ENCODE results near the gene DPH7.

DNA sequence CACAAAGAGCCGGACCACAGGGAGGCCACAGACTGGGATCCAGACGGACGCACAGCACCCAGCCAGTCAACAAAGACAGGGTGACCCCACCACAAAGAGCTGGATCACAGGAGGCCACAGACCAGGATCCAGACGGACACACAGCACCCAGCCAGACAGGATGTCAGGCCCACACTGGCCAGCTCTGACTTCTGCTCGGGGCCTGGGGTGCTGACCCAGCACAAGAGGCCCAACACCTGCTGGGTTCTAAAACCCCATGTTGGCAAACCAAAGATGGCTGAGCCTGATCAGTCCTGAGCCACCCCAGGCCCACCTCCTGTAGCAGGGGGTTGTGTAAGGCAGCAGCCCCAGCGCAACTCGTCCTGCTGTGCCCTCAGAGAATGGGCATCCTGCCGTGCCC lies 5.2 kb upstream of the DPH7 start:
- TF ChIP-seq CTCF (IDR thresholded peaks at IDR 0.05; ENCODE audit: low read depth, low read length, missing input control), result no peak
- no peak for TF ChIP-seq REST (IDR thresholded peaks at IDR 0.05)
- no peak for TF ChIP-seq RAD21 (IDR thresholded peaks at IDR 0.05)
- TF ChIP-seq ATF3 (IDR thresholded peaks at IDR 0.05), result no peak
- TF ChIP-seq JUND (IDR thresholded peaks at IDR 0.05), result no peak
- TF ChIP-seq, protein P1, sequence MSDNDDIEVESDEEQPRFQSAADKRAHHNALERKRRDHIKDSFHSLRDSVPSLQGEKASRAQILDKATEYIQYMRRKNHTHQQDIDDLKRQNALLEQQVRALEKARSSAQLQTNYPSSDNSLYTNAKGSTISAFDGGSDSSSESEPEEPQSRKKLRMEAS (IDR thresholded peaks at IDR 0.05), result no peak
- no peak for TF ChIP-seq TAF1 (conservative IDR thresholded peaks at IDR 0.05)

Measured in liver (tissue), 3 donors.